ENCODE data around the gene LINC01488.

- TF ChIP-seq EZH2 (IDR thresholded peaks at IDR 0.05; ENCODE audit: insufficient read depth, low read length) (no peak), CTCF (IDR thresholded peaks at IDR 0.05; ENCODE audit: insufficient read depth, low read depth, low read length) (no peak)
Observed at GRCh38 chr11:69533296-69534165, 52.1 kb downstream of the LINC01488 start.
